ENCODE measurements around the gene SGK2. TPM values are rescaled to one million over a fixed set of nuclear protein-coding genes. Genes with fewer than 3 reads are reported as not detected.

The SGK2 gene
- total and polyA plus RNA-seq, 9 of the 15 experiments (the other 6 are each of a cell fraction or from before 2014, with no cell fraction given), result 0.07 to 0.31 (median 0.15) TPM; not detected in 2

DNA sequence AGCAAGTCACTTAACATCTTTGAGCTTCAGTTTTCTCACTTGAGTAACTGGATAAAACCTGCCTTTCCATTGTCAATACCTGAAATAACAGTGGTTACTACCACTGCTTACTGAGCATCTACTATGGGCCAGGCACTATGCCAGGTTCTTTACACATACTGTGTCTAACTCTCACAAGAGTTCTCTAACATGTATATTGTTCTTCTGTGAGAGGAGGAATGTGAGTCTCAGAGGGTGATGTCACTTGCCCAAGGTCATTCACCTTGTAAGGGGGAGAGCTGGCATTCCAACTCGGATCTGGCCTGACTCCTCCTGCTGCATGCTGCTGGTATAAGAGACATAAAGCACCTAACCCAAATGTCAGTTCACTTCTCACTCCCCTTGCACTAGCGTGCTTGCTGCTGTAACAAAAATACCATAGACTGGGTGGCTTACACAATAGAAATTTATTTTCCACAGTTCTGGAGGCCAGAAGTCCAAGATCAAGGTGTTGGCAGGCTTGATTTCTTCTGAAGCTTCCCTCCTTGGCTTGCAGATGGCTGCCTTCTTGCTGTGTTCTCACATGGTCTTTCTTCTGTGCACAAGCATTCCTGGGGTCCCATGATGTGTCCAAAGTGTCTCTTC is 21.9 kb upstream of the SGK2 start:
- no peak for FAIRE-seq
- no peak for DNase-seq (ENCODE audit: extremely low read depth in 1 of 4, low spot score in 3 of 4)
- CTCF ChIA-PET (ENCODE audit: low intra/inter-chr PET ratio), result no interaction called here
- Histone ChIP-seq H2AFZ (ENCODE audit: low read depth, low read length) (no peak overlapping the region), H3K27me3 (ENCODE audit: control insufficient read depth in 2 of 2, insufficient read depth in 2 of 2, low read length in 2 of 2) (no peaks in the 10 kb centered on the region), H3K4me3 (no peak overlapping the region), H3K4me1 (replicated peaks in 1 of 2; ENCODE audit: control insufficient read depth in 2 of 2, insufficient read depth in 2 of 2, low read length in 2 of 2) (peaks cover 18 to 24% of the 10 kb centered on the region in 2 experiments; a peak in 4 of 5 replicates), H3K36me3 (ENCODE audit: control insufficient read depth, insufficient read depth, low read length) (peaks cover 12% of the 10 kb centered on the region; the same call in 2 of the 3 replicates), H3K9ac (ENCODE audit: insufficient read depth in 1 of 2, low read depth in 2 of 2, low read length in 2 of 2) (no peak overlapping the region), H3K4me2 (ENCODE audit: insufficient read depth, low read length) (no peak overlapping the region), H4K20me1 (replicated peaks; ENCODE audit: control insufficient read depth, insufficient read depth, low read length) (no peaks in the 10 kb centered on the region), H3K9me3 (replicated peaks; ENCODE audit: control insufficient read depth, insufficient read depth, low read depth, low read length) (no peaks in the 10 kb centered on the region), H3K79me2 (ENCODE audit: control insufficient read depth, insufficient read depth, low read length) (no peaks in the 10 kb centered on the region), H3K27ac (ENCODE audit: extremely low read depth, low read depth, low read length) (no peak overlapping the region), H3K9me1 (ENCODE audit: control insufficient read depth, insufficient read depth, low read length) (peaks cover 6% of the 10 kb centered on the region)
- POLR2A ChIA-PET, result interaction anchor here (0.6 to 0.9 kb wide), 3 partner anchors 13 to 32 kb away, joined by 3 to 4 read pairs (median 4); no protein-coding TSS in a partner anchor
- no peak for ATAC-seq
- 54% methylated on average over 2 of the region's 2 CpGs for WGBS (ENCODE audit: insufficient coverage, low coverage, missing lambda C conversion rate)
- TF ChIP-seq ZFP1 (CRISPR knock-in tag; IDR thresholded peaks at IDR 0.05) (no peak), RAD51 (IDR thresholded peaks at IDR 0.05; ENCODE audit: borderline replicate concordance, low read depth) (no peak), HDGF (IDR thresholded peaks at IDR 0.05) (no peak), BMI1 (IDR thresholded peaks at IDR 0.05; ENCODE audit: low read length) (no peak), ILF3 (IDR thresholded peaks at IDR 0.05; ENCODE audit: borderline replicate concordance) (no peak), ATF3 (IDR thresholded peaks at IDR 0.05) (no peak), ATF3 (CRISPR knock-in tag; conservative IDR thresholded peaks at IDR 0.05) (no peak), PRPF4 (IDR thresholded peaks at IDR 0.05; ENCODE audit: insufficient read depth, low read depth, low read length, poor library complexity, severe bottlenecking) (no peak), ZNF12 (CRISPR knock-in tag; IDR thresholded peaks at IDR 0.05) (0 out of 2 replicates have a peak, but pooled peaks have one; percentile 58), NR4A1 (CRISPR knock-in tag; IDR thresholded peaks at IDR 0.05) (no peak), NR4A1 (tag; IDR thresholded peaks at IDR 0.05) (no peak), THRB (CRISPR knock-in tag; conservative IDR thresholded peaks at IDR 0.05) (no peak), NFIC (IDR thresholded peaks at IDR 0.05) (peak; percentile 24; the same call in 1 of the 2 replicates)
- TF ChIP-seq, protein P1, sequence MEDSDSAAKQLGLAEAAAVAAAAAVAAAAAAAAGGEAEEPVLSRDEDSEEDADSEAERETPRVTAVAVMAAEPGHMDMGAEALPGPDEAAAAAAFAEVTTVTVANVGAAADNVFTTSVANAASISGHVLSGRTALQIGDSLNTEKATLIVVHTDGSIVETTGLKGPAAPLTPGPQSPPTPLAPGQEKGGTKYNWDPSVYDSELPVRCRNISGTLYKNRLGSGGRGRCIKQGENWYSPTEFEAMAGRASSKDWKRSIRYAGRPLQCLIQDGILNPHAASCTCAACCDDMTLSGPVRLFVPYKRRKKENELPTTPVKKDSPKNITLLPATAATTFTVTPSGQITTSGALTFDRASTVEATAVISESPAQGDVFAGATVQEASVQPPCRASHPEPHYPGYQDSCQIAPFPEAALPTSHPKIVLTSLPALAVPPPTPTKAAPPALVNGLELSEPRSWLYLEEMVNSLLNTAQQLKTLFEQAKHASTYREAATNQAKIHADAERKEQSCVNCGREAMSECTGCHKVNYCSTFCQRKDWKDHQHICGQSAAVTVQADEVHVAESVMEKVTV (CRISPR knock-in tag; IDR thresholded peaks at IDR 0.05), result no peak
- in situ Hi-C loops (cut with MboI) (no loop called here), intact Hi-C loops (cut with micrococcal nuclease) (loop anchor here (5.0 to 10.0 kb wide), 2 partner anchors 90 to 548 kb away; no protein-coding TSS in a partner anchor)
- no TSS peak for BruUV-seq (replicated peaks)

Data from K562 (cell line).